ENCODE data around the gene PIGB. TPM values are rescaled to one million over a fixed set of nuclear protein-coding genes. Genes with fewer than 3 reads are reported as not detected.

The PIGB gene
- total RNA-seq, 1 donor = 19.6 TPM

GRCh38 chr15:55337160-55337559 lies 18.1 kb downstream of the PIGB start:
- TF ChIP-seq CTCF (IDR thresholded peaks at IDR 0.05; ENCODE audit: insufficient read depth, low read length) = no peak
- no peak overlapping the region for H3K4me3 ChIP-seq (ENCODE audit: low read depth, low read length)
- no peak for DNase-seq (ENCODE audit: low read depth)

- no peak for TF ChIP-seq CTCF (IDR thresholded peaks at IDR 0.05; ENCODE audit: insufficient read depth, low read length)
- H3K4me3 ChIP-seq (ENCODE audit: low read depth, low read length) = no peak overlapping the region
- no peak for DNase-seq (ENCODE audit: low read depth)
These were observed 24.1 kb downstream of the PIGB start for GRCh38 chr15:55343168-55343567.

GRCh38 chr15:55344206-55344605 lies 25.2 kb downstream of the PIGB start:
- TF ChIP-seq CTCF (IDR thresholded peaks at IDR 0.05; ENCODE audit: insufficient read depth, low read length) = no peak
- H3K4me3 ChIP-seq (ENCODE audit: low read depth, low read length) = no peak overlapping the region
- no peak for DNase-seq (ENCODE audit: low read depth)

GRCh38 chr15:55348281-55348778 lies 29.3 kb downstream of the PIGB start:
- H3K4me3 ChIP-seq (ENCODE audit: low read depth, low read length) = no peak overlapping the region
- TF ChIP-seq CTCF (IDR thresholded peaks at IDR 0.05; ENCODE audit: insufficient read depth, low read length) = no peak
- DNase-seq (ENCODE audit: low read depth) = no peak

- no peak for DNase-seq (ENCODE audit: low read depth)
- no peak for TF ChIP-seq CTCF (IDR thresholded peaks at IDR 0.05; ENCODE audit: insufficient read depth, low read length)
- no peak overlapping the region for H3K4me3 ChIP-seq (ENCODE audit: low read depth, low read length)
These were observed 30.3 kb downstream of the PIGB start for GRCh38 chr15:55349282-55349681.

GRCh38 chr15:55353025-55353424 lies 34.0 kb downstream of the PIGB start:
- no peak for DNase-seq (ENCODE audit: low read depth)
- H3K4me3 ChIP-seq (ENCODE audit: low read depth, low read length) = no peak overlapping the region
- no peak for TF ChIP-seq CTCF (IDR thresholded peaks at IDR 0.05; ENCODE audit: insufficient read depth, low read length)

- no peak overlapping the region for H3K4me3 ChIP-seq (ENCODE audit: low read depth, low read length)
- TF ChIP-seq CTCF (IDR thresholded peaks at IDR 0.05; ENCODE audit: insufficient read depth, low read length) = no peak
- DNase-seq (ENCODE audit: low read depth) = no peak
These were observed 38.1 kb downstream of the PIGB start for GRCh38 chr15:55356985-55357585.
